ENCODE data around the gene SECISBP2.

Gene SECISBP2

GRCh38 chr9:89362647-89363310 is 44.5 kb downstream of the SECISBP2 start:
- H3K27me3 ChIP-seq, result no peaks in the 10 kb centered on the region
- H3K4me2 ChIP-seq, result no peak overlapping the region
- H3K27ac ChIP-seq, result no peak overlapping the region
- peaks cover 0 to 38% (median 4%) of the 10 kb centered on the region in 11 experiments; a peak in 9 of 22 replicates for H4K20me1 ChIP-seq
- no peaks in the 10 kb centered on the region for H3K9me3 ChIP-seq (replicated peaks in 1 of 11)
- peaks cover 0 to 13% (median 6%) of the 10 kb centered on the region in 10 experiments; a peak in 6 of 20 replicates for H3K4me1 ChIP-seq
- no peak for TF ChIP-seq Cebpa-rat (IDR thresholded peaks at IDR 0.05)
- no peak overlapping the region for H3K9ac ChIP-seq
- H3K36me3 ChIP-seq, result peaks cover 50 to 67% (median 56%) of the 10 kb centered on the region in 11 experiments
- H3K4me3 ChIP-seq, result no peak overlapping the region

- Histone ChIP-seq H3K27ac (no peak overlapping the region), H3K4me2 (no peak overlapping the region), H3K9ac (no peak overlapping the region), H3K4me1 (peaks cover 0 to 13% (median 7%) of the 10 kb centered on the region in 10 experiments; a peak in 6 of 20 replicates), H4K20me1 (peaks cover 0 to 33% (median 4%) of the 10 kb centered on the region in 11 experiments; a peak in 8 of 22 replicates), H3K9me3 (replicated peaks in 1 of 11) (no peaks in the 10 kb centered on the region), H3K4me3 (no peak overlapping the region), H3K36me3 (peaks cover 45 to 62% (median 51%) of the 10 kb centered on the region in 11 experiments), H3K27me3 (no peaks in the 10 kb centered on the region)
- TF ChIP-seq Cebpa-rat (IDR thresholded peaks at IDR 0.05), result no peak
Measured at GRCh38 chr9:89363311-89363670, 45.0 kb downstream of the SECISBP2 start.

GRCh38 chr9:89363921-89364665 is 45.8 kb downstream of the SECISBP2 start:
- peaks cover 0 to 28% (median 4%) of the 10 kb centered on the region in 11 experiments; a peak in 7 of 22 replicates for H4K20me1 ChIP-seq
- H3K36me3 ChIP-seq, result peaks cover 37 to 54% (median 43%) of the 10 kb centered on the region in 11 experiments
- no peaks in the 10 kb centered on the region for H3K9me3 ChIP-seq (replicated peaks in 1 of 11)
- H3K27ac ChIP-seq, result no peak overlapping the region; a peak in 1 of 22 replicates
- H3K4me1 ChIP-seq, result peaks cover 0 to 13% (median 7%) of the 10 kb centered on the region in 10 experiments; a peak in 6 of 20 replicates
- TF ChIP-seq Cebpa-rat (IDR thresholded peaks at IDR 0.05), result no peak
- H3K9ac ChIP-seq, result no peak overlapping the region
- no peak overlapping the region for H3K4me3 ChIP-seq
- H3K27me3 ChIP-seq, result no peaks in the 10 kb centered on the region
- no peak overlapping the region for H3K4me2 ChIP-seq

GRCh38 chr9:89364666-89365531 is 46.6 kb downstream of the SECISBP2 start:
- no peaks in the 10 kb centered on the region for H3K9me3 ChIP-seq (replicated peaks in 1 of 11)
- H3K27me3 ChIP-seq, result no peaks in the 10 kb centered on the region
- H3K4me2 ChIP-seq, result no peak overlapping the region
- no peak for TF ChIP-seq Cebpa-rat (IDR thresholded peaks at IDR 0.05)
- peaks cover 0 to 9% (median 7%) of the 10 kb centered on the region in 10 experiments; a peak in 6 of 20 replicates for H3K4me1 ChIP-seq
- H3K4me3 ChIP-seq, result no peak overlapping the region
- H4K20me1 ChIP-seq, result peaks cover 0 to 28% (median 4%) of the 10 kb centered on the region in 11 experiments; a peak in 6 of 22 replicates
- no peak overlapping the region; a peak in 1 of 22 replicates for H3K27ac ChIP-seq
- no peak overlapping the region for H3K9ac ChIP-seq
- peaks cover 29 to 46% (median 35%) of the 10 kb centered on the region in 11 experiments for H3K36me3 ChIP-seq

- peaks cover 0 to 9% (median 7%) of the 10 kb centered on the region in 10 experiments; a peak in 6 of 20 replicates for H3K4me1 ChIP-seq
- peaks cover 0 to 26% (median 4%) of the 10 kb centered on the region in 11 experiments; a peak in 6 of 22 replicates for H4K20me1 ChIP-seq
- no peak for TF ChIP-seq Cebpa-rat (IDR thresholded peaks at IDR 0.05)
- H3K4me3 ChIP-seq, result no peak overlapping the region
- H3K9me3 ChIP-seq (replicated peaks in 1 of 11), result no peaks in the 10 kb centered on the region
- H3K9ac ChIP-seq, result no peak overlapping the region
- H3K4me2 ChIP-seq, result no peak overlapping the region
- H3K36me3 ChIP-seq, result peaks cover 22 to 40% (median 29%) of the 10 kb centered on the region in 11 experiments
- no peaks in the 10 kb centered on the region for H3K27me3 ChIP-seq
- no peak overlapping the region for H3K27ac ChIP-seq
Measured at GRCh38 chr9:89365532-89365912, 47.2 kb downstream of the SECISBP2 start.

DNA sequence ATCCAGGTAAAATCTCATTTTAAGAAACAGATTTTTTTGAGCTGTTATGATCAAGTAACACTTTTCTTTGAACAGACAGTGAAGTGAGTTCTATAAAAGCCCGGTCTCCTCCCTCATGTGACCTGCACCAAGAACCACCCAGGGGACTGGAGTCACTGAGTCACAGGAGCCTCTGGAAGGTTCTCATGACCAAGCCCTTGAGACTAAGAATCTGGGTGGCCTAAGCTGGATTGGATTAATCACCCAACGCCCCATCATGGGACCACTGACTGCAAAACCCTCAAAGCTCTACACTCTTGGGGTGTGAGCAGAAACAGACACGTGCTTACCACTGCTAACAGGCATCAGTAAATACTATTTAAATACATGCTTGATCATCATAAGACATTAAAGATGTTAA is 48.4 kb downstream of the SECISBP2 start:
- Histone ChIP-seq H3K9me3 (replicated peaks in 1 of 11) (no peaks in the 10 kb centered on the region), H3K27me3 (no peaks in the 10 kb centered on the region), H3K27ac (no peak overlapping the region), H4K20me1 (peaks cover 0 to 24% (median 0%) of the 10 kb centered on the region in 11 experiments; a peak in 5 of 22 replicates), H3K4me1 (peaks cover 0 to 9% (median 7%) of the 10 kb centered on the region in 10 experiments; a peak in 6 of 20 replicates), H3K9ac (no peak overlapping the region), H3K36me3 (peaks cover 11 to 28% (median 17%) of the 10 kb centered on the region in 11 experiments), H3K4me2 (no peak overlapping the region; a peak in 1 of 22 replicates), H3K4me3 (no peak overlapping the region)
- TF ChIP-seq Cebpa-rat (IDR thresholded peaks at IDR 0.05), result no peak

- Histone ChIP-seq H3K4me3 (no peak overlapping the region), H3K4me1 (peaks cover 0 to 9% (median 7%) of the 10 kb centered on the region in 10 experiments; a peak in 7 of 20 replicates), H3K36me3 (peaks cover 5 to 22% (median 11%) of the 10 kb centered on the region in 11 experiments; a peak in 20 of 22 replicates), H4K20me1 (peaks cover 0 to 19% (median 0%) of the 10 kb centered on the region in 11 experiments; a peak in 6 of 22 replicates), H3K9me3 (replicated peaks in 1 of 11) (no peaks in the 10 kb centered on the region), H3K9ac (no peak overlapping the region), H3K27me3 (no peaks in the 10 kb centered on the region), H3K27ac (no peak overlapping the region), H3K4me2 (no peak overlapping the region; a peak in 2 of 22 replicates)
- no peak for TF ChIP-seq Cebpa-rat (IDR thresholded peaks at IDR 0.05)
Measured at GRCh38 chr9:89367281-89367680, 49.0 kb downstream of the SECISBP2 start.

GRCh38 chr9:89367726-89368437 is 49.6 kb downstream of the SECISBP2 start:
- no peak overlapping the region; a peak in 1 of 22 replicates for H3K4me2 ChIP-seq
- no peak overlapping the region for H3K4me3 ChIP-seq
- no peak overlapping the region for H3K27ac ChIP-seq
- H3K27me3 ChIP-seq, result no peaks in the 10 kb centered on the region
- H3K4me1 ChIP-seq, result peaks cover under 1 to 14% (median 12%) of the 10 kb centered on the region in 10 experiments; a peak in 15 of 20 replicates
- H3K9me3 ChIP-seq (replicated peaks in 1 of 11), result no peaks in the 10 kb centered on the region
- peaks cover 0 to 16% (median 7%) of the 10 kb centered on the region in 11 experiments; a peak in 14 of 22 replicates for H3K36me3 ChIP-seq
- no peak overlapping the region for H3K9ac ChIP-seq
- TF ChIP-seq Cebpa-rat (IDR thresholded peaks at IDR 0.05), result no peak
- H4K20me1 ChIP-seq, result peaks cover 0 to 20% (median 0%) of the 10 kb centered on the region in 11 experiments; a peak in 6 of 22 replicates

Measured in BLaER1 treated with 17β-estradiol and CSF1 and Interleukin-3, amounts not matched to agents 10 nM and 100 nM (cell line).